Embryonic facial prominence (tissue), 1 donor: ENCODE measurements around the gene JAG2.

ENCODE experiments used
- DNase-seq: peaks from one replicate; pipeline ENCODE4 v3.0.0-alpha.2; 2016; ENCODE audit errors: extremely low spot score

JAG2 gene

GRCh38 chr14:105182296-105183020, 13.9 kb upstream of the JAG2 start:
- no peak for DNase-seq

GRCh38 chr14:105181549-105182295, 13.1 kb upstream of the JAG2 start:
- DNase-seq = no peak

DNA sequence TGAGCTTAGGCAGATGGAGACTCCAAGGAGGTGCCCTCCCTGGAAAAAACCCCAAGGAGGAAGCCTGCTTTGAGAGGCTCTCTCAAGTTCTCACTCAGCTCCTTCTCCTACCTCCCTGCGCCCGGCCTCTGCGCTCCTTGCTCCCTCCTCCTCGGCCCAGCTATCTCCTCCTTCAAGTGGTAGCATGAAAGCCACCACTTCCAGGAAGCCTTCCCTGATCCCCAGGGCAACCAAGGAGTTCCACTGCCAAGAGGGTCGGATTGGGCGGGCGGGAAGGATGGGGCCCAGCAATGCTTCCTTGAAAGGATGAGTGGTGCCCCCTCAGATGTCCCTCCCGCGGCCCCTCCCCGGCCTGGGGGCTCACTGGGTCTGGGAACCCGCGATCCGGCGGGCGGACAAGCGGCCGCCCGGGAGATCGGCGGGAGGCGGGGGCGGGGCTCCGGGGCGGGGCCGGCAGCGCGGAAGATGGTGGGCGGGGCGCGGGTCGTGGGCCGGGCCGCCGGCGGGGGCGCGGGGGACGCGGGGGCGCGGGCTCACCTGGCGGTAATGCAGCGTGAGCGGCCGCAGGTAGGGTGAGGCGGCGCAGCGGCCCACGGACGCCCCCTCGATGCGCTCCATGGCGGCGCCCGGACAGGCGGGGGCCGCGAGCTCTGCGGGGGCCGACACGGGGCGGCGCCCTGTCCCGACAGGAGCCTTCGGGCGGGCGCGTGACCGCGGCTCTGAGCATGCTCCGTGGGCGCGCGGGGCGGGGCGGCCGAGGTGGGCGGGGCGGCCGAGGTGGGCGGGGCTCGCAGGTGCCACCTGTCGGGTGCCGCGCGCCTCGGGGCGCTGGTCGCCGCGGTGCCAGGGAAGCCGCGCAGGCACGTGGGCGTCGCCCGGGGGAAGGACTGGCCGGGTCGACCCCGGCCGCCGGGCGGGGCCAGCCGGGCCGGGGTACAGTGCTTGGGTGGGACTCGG, 12.3 kb upstream of the JAG2 start, which contains the start of gene NUDT14:
Gene NUDT14 (minus strand): TSS at position 721 of the 957 bp plus-strand sequence. CDS start 103 bp downstream, at position 618.
- no peak for DNase-seq

- no peak for DNase-seq
Measured at GRCh38 chr14:105179191-105179590, 10.6 kb upstream of the JAG2 start.

- no peak for DNase-seq
Measured at GRCh38 chr14:105178868-105179140, 10.2 kb upstream of the JAG2 start.

- no peak for DNase-seq
Measured at GRCh38 chr14:105178069-105178867, 9.7 kb upstream of the JAG2 start.

DNA sequence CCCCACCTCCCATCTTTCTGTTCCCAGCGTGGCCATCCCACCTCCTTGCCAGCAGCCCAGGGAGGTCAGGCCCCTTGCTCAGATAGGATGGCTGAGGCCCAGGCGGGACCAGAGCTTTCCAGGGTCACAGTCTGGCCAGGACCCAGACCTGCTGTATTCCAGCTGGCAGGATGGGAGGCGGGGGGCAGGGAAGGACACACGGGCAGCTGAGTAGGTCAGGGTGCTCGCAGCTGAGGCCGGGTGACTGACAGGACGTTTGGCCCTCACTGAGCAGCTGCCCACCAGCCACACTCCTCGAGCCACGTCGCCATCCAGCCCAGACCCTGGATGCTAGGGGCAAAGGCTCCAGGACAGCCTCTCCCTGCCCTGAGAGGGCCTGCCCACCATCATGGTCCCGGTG, 8.5 kb upstream of the JAG2 start:
- no peak for DNase-seq

DNA sequence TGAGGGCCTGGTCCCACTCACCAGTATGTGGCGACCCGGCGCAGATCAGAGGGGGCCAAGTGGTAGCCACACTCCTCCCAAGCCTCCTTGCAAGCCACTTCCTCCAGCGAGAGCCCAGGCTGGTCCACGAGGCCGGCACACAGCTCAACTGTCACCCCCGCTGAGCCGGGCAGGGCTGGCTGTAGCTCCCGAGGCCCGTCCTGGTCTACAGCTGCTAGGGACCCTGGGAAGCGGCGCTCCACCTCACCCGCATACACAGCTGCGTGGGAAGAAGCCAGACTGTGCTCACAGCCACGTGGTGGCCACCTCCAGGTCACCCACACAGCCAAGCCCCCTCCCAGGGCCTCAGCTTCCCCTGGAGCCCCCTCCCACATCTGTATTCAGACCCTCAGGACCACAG, 7.9 kb upstream of the JAG2 start:
- DNase-seq = no peak

- DNase-seq = no peak
Measured at GRCh38 chr14:105173901-105174894, 5.6 kb upstream of the JAG2 start.

- no peak for DNase-seq
Measured at GRCh38 chr14:105173145-105173544, 4.6 kb upstream of the JAG2 start.

DNA sequence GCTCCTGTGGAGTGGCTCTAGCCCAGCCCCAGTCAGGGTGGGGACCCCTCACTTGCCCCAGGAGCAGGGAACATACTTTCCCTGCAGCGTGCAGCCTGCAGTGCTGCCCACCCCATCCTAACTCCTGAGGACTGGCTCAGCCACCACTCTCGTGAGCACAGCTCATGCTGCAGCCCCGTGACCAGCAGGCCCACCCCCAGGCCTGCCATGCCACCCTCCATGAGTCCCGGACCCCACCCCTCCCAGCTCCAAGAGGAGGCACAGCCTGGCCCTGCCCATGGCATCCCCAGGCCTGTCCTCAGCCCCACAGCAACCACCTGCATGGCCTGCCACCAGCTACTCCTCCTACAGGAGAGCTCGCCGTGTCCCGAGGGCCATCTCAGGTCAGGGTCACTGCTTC, 3.9 kb upstream of the JAG2 start:
- no peak for DNase-seq

DNA sequence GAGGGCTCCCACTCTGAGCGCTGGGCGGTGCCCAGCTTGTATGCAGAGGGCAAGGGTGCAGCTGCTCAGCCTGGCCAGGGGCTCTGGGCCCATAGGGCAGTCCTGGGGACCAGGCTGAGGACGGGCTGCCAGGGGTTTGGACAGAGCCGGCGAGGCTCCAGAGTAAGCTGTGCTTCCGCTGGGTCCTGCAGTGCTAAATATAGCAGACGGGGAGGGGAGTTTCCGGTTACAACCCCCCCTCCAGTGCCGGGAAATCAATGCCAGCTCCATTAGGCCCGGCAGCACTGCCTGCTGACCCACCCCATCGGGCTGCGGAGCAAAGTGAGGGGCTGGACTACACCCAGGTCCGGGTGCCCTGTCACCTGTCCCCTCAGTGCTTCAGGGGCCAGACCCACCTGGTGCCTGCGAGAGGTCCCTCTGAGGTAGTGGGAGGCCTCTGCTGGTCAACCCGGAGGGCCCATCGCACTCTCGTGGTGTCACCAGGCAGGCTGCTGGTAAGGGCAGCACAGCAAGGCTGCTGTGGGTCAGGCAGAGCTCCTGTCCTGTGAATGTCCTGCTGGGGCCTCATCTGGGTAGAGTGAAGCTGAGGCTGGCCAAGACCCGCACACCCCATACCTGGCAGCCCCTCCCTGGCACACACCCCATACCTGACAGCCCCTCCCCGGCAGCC, 2.6 kb upstream of the JAG2 start:
- DNase-seq = no peak

DNA sequence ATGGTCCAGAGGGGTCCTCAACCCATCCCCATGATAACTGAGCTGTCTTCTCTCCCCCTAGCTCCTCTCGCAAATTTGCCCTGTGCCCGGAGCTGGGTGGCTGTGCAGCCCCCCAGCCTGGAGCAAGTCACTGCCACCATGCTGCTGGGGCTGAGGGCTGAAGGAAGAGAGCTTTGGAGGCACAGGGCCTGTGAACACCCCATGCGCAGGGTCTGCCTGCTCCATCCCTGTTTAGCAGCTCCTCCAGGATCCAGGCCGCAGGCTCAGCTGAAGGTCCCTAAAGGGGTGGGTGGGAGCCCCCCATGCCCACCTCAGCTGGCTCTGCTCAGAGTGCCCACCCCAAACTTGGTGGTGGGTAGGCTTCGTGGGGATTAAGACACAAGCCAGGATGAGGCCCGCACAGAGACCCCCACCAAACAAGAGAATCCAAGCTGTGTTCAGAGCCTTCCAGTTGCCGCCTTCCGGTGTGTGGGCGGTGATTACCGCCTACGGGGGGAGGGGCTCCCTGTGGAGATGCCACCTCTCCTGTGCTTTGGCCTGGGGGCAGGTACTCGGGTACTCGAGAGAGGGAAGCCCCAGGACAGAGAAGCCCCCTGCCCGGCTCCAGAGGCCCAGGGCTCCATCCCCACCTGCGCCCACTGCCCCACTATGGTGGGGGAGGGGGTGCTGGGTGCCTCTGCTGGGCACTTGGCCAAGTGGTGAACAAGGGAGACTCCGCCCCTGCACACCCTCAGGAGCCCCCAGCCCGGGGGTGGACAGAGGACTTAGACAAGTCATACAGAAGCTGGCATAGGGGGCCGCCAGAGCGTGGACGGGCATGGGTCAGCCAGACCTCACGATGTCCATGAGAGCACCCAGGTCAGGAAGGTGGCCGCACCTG, 1.4 kb upstream of the JAG2 start:
- DNase-seq = no peak

- DNase-seq = no peak
Measured at GRCh38 chr14:105168979-105169507, 467 bp upstream of the JAG2 start.

DNA sequence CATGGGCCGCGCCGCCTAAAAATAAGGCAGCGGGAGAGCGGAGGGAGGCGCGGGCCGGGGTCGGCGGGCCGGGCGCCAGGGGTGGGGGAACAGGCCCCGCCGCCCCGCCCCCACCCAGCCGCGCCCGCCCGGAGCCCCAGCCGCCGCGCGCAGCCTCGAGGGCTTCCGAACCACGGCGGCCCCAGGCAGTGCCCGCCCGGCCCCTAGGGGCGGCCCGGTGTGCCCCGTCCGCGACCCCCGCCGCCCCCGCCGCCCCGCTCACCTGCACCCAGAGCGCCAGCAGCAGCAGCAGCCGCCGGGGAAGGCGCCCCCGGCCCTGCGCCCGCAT, 519 bp downstream of the JAG2 start:
- no peak for DNase-seq

- no peak for DNase-seq
Measured at GRCh38 chr14:105167303-105168092, 1.1 kb downstream of the JAG2 start.

- DNase-seq = no peak
Measured at GRCh38 chr14:105166571-105167302, 1.8 kb downstream of the JAG2 start.
